ENCODE results near the gene MRRF. TPM values are rescaled to one million over a fixed set of nuclear protein-coding genes. Genes with fewer than 3 reads are reported as not detected.
"Not testable (repeated sequence)": the region's sequence is repeated elsewhere in the genome, so short reads cannot be mapped to it uniquely, and the experiment has no call there.

The MRRF gene
- total RNA-seq, 1 experiment from 2014 or later = 37.9 TPM

DNA sequence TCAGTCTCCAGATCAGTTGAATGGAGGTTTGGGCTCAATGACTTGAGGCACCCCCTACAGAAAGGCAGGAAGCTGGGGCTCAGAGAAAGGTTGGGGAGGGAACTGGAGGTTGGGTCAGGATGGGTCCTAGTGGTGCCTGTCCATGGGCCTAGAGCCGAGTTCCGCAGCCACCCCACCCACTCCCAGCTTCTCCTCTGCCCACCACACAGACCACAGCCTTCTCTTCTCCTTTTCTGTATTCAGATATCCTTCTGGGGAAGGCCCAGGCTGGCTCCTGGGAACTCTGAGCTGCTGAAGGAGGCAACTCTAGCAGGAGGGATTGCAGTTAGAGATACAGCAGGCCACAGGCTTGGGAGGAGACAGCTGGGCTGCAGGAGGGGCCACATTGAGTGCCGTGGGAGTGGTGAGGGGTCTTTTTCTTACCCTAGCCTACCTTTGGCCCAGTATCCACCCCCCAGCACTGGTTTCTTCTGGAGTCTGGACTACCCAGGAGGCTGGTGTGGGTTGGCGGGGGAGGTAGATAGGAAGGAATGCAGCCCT is 90.7 kb downstream of the MRRF start:
- no peak for DNase-seq (ENCODE audit: low read depth)

DNA sequence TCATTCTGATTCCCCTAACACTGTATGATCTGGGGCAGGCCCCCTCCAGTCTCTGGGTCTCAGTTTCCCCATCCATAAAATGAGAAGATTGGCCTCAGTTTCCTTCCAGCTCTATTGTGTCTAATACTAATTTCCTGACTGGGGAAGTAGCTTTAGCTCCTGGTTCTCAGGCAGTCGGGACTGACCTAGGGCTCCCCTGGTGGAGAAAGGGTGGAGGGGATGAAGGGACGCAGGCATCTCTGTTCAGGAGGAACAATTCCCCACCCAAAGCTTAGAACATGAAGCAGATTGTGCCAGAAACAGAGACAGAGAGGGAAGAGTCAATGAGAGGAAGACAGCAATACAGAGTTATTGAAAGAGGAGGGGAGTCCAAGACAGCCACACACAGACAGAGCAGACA is 91.9 kb downstream of the MRRF start:
- DNase-seq (ENCODE audit: low read depth) = no peak

GRCh38 chr9:122360891-122361290 is 96.2 kb downstream of the MRRF start:
- peak; percentile 59 for DNase-seq (ENCODE audit: low read depth)

DNA sequence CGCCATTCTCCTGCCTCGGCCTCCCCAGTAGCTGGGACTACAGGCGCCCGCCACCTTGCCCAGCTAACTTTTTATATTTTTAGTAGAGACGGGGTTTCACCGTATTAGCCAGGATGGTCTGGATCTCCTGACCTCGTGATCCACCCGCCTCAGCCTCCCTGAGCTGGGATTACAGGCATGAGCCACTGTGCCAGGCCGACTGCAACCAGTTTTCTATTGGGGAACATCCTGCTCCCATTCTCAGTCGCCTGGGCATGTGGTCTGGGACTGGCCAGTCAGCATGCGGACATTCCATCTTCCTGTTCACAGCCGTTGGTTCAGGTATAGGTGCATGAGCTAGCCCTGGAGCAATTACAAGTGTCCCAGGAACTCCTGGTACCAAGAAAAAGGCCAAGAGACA is 98.4 kb downstream of the MRRF start:
- DNase-seq (ENCODE audit: low read depth) = not testable (repeated sequence)

DNA sequence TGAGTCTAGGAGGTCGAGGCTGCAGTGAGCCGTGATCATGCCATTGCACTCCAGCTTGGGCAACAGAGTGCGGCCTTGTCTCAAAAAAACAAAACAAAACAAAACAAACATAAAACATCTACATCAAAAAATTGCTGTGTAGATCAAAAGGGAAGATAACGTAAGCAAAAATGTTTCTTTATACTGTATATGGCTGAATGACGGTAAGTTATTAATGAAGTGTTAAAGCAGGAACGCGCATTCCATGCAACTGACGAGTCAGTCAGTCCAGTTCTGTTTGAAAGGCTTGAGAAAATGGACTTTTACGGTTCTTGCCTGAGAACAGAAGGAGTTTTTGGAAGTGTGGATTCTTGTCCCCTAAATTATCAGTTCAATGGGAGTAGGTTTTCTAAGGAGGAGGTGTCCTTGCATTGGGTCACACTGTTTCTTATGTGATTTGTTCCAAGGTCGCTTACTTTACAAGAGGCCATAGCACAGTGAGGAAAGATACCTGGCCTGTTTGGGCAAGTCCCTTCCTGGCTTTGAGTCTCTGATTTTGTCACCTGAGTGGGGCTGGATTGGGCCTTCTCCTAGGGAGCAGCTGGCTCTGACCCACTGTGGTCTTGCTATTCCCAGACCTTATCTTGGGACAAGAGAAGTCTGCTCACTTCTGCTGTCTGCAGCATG is 99.6 kb downstream of the MRRF start:
- DNase-seq (ENCODE audit: low read depth) = no peak

DNA sequence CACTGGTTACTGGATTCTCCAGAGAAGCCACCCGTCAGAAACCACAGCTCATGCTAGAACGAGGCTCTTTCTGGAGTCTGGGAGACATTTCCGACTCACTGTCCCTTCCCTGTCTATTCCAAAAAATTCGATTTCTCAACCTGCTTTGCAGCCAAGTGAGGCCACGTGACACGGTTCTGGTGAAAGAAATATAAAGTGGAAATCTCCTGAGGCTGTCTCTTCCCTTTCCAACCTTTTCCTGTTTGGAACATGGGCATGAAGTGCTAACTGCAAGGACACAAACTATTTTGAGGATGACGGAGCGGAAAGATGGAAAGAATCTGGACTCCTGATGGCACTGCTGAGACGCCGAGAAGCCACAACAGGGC is 100.1 kb downstream of the MRRF start:
- DNase-seq (ENCODE audit: low read depth) = no peak

GRCh38 chr9:122366074-122366660 is 101.5 kb downstream of the MRRF start:
- DNase-seq (ENCODE audit: low read depth) = peak; percentile 35

- no peak for DNase-seq (ENCODE audit: low read depth)
These were observed 102.4 kb downstream of the MRRF start for GRCh38 chr9:122367065-122367464.

DNA sequence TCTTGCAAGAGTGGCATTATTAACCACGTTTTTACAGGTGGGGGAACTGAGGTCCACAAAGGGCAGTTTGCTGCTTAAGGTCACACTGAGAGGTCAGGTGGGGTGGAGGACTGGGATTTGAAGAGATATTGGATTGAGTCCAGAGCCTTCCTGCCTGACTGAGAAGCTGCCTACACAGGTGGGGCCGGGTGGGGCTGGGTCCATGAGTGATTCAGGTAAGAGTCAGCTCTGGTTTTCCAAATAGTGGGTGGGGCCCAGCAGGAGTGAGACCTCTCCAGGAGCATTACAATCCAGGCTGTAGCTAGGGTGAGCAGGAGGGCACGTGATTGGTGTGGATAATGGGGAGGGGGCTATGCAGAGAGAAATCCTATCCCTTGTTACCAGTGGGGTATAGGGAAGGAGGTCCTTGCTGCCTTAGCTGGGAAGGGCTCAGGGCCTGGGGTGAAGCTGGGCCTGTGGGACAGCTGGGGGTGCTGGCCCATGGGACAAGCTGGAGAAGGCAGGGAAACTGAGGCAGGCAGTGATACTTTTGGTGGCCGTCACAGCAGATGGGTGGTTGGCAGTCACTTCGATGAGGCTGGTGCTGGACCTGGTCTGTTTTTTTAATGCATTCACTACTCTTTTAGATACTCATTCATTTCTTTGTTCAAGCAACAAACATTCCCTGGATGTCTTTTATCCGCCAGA is 103.2 kb downstream of the MRRF start:
- no peak for DNase-seq (ENCODE audit: low read depth)

GRCh38 chr9:122368642-122369041 is 104.0 kb downstream of the MRRF start:
- DNase-seq (ENCODE audit: low read depth) = no peak

GRCh38 chr9:122370303-122370702 is 105.6 kb downstream of the MRRF start:
- DNase-seq (ENCODE audit: low read depth) = no peak

DNA sequence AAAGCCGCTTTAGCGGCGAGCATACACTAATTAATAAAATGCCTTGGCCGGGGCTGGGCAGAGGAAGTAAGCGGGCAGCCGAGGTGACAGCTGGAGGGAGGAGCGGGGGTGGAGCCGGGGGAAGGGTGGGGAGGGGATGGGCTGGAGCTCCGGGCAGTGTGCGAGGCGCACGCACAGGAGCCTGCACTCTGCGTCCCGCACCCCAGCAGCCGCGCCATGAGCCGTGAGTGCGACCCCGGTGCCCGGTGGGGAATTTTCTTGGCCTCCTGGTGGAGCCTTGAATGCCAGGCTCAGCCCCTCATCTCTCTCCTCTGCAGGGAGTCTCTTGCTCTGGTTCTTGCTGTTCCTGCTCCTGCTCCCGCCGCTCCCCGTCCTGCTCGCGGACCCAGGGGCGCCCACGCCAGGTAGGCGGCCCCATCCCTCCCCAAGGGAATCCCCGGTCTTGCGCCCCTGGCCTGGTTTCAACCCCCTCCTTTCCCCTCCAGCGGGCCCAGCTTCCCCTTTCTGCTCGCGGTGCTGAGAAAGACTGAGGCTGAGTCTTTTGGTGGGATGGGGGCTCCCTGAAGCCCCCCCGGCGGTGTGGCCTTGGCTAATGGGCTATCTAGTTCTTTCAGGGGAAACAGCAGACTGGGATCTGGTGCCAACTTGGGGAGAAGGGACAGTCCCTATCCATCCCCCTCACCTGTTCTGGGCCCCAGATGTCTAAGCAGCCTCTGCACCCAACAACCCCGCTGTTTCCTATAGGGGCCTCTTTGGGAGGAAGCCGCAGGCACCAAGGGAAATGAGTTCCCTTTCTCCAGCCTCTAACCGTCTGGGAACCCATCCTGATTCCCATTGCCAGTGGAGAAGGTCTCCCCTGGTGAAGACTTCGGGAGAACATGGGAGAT is 106.4 kb downstream of the MRRF start, which contains the start of gene PTGS1:
Gene PTGS1, plus strand, starts transcription at position 156 of the 887 bp plus-strand sequence. Its CDS starts 61 bp downstream, at position 217.
- DNase-seq (ENCODE audit: low read depth) = peak; percentile 38

DNA sequence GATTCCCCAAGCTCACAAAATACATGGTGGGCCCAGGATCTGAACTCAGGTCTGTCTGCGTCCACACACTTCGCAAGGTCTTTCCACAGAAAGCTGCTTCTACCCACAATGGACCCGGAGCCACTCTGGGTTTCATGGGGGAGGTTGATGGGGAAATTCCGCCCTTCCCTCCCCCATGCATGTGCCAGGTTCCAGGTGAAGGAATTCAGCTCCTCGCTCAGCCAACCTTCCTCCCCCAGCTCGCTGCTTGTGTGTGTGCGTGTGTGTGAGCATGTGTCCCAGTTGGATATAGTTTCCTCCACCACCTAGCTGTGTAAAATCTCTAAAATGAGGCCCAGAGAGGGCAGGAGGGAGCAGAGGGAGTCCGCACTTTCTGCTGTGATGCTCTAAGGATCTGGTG is 107.2 kb downstream of the MRRF start:
- no peak for DNase-seq (ENCODE audit: low read depth)

DNA sequence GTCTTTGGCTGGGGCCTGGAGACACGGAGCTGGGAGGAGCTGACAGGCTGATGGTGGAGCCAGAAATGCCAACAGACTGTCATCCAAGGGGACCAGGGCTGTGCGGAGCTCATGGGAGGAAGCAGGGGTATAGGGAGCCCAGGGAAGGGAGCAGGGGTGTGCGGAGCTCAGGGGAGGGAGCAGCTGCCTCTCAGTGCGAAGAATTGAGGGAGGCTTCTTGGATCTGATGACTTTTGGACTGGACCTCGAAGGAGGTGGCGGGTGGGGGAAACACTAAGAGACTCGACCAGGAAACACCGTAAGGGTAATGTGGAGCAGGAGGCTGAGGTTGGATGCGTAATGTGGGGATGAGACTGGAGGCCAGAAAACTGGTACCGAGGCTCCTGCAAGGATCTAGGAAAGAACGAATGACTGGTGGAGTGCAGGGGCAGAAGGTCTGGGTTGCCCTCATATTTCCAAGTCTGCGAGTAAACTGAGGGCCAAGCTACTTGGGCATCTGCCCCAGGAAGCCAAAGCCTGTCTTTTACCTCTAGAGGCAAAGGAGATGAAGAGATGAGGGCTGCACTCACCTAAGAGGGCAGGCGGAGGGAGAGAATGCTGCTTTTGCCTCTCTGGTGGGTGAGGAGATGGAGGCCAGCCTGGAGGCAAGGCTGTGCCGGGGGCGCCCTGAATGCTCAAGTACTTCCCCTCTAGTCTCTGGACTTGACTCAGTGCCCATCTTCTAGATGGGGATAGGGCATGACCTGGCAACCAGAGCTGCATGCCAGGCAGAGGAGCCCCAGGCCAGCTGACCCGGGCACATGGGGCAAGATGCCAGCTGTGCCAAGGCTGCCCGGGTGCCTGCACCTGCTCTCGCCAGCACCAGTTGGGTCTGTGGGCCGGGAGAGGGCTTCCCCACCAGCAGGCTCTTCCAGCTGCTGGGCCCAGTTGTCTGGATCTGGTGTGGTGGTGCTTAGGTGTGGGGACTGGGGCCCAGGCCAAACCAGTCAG is 108.5 kb downstream of the MRRF start:
- no peak for DNase-seq (ENCODE audit: low read depth)

GRCh38 chr9:122374885-122375420 is 110.3 kb downstream of the MRRF start:
- DNase-seq (ENCODE audit: low read depth) = peak; percentile 44

DNA sequence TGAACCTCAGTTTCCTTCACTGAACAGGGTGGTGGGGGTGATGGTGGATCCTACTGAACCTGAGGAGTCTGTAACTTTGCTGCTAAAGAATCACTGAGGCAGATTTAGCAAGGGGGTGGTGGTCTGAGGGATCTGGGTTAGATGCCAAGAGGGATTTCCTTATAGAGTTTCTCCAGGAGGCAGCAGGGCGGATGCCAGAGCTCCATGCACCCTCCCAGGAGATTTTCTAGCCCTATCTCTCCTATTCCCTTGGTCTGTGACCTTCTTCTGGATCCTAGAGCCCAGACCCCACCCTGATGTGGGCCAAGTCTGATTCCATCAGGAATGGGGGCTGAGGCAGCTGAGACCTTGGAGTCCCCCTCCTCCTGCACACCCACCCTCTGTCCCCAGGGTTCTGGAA is 112.1 kb downstream of the MRRF start:
- DNase-seq (ENCODE audit: low read depth) = no peak

- DNase-seq (ENCODE audit: low read depth) = peak; percentile 27
These were observed 112.8 kb downstream of the MRRF start for GRCh38 chr9:122377241-122378164.

DNA sequence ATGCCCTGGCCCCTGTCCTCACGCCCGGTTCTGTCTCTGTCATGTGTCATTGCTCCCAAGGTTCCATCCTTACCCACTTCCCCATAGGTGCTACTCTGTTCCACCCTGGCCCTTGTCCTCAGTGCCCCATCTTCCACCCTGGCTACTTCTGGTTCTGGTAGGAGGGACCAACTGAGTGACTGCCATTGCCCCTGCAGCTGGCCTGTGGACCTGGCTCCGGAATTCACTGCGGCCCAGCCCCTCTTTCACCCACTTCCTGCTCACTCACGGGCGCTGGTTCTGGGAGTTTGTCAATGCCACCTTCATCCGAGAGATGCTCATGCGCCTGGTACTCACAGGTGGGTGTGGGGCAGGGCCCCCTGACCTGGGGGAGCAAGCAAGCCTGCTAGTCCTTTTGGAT is 113.6 kb downstream of the MRRF start:
- no peak for DNase-seq (ENCODE audit: low read depth)

GRCh38 chr9:122379340-122379739 is 114.7 kb downstream of the MRRF start:
- DNase-seq (ENCODE audit: low read depth) = no peak

Measured in M059J (cell line).